Prostate gland (tissue), 2 donors: Measurements from ENCODE around the gene MAML2. TPM values are rescaled to one million over a fixed set of nuclear protein-coding genes. Genes with fewer than 3 reads are reported as not detected.

Experiments
- DNase-seq: peaks from one replicate; pipeline ENCODE4 v3.0.0-alpha.2; 2019; ENCODE audit warnings: low spot score
- H3K27ac ChIP-seq, 2 donors: fragments of 200-600 bp; sonication (generic); 2 replicates each; pipeline ENCODE4 v1.5.1; 2017 to 2019
- H3K27me3 ChIP-seq: fragments of 200-600 bp; sonication (generic); replicated peaks from 2 replicates; pipeline ENCODE4 v1.5.1; 2019; ENCODE audit not compliant: insufficient read depth
- H3K36me3 ChIP-seq, 2 donors: fragments of 200-600 bp; sonication (generic); 1 replicate in 1 of 2; 2 replicates in 1 of 2; pipeline versions ENCODE4 v1.5.1 to v1.8.1; 2017 to 2019
- H3K4me1 ChIP-seq: fragments of 200-600 bp; sonication (generic); replicated peaks from 2 replicates; pipeline ENCODE4 v1.5.1; 2019
- H3K4me3 ChIP-seq, 2 donors: fragments of 200-600 bp; sonication (generic); 2 replicates each; pipeline ENCODE4 v1.5.1; 2017 to 2019
- H3K9me3 ChIP-seq: fragments of 200-600 bp; sonication (generic); 2 replicates; pipeline ENCODE4 v1.5.1; 2017
- POLR2A ChIP-seq: fragments of 450-650 bp; IDR thresholded peaks from one replicate; pipeline ENCODE4 v1.6.1; 2016; ENCODE audit warnings: antibody characterized with exemption, mild to moderate bottlenecking
- POLR2AphosphoS5 ChIP-seq: sonication (generic); formaldehyde crosslinking; IDR thresholded peaks from one replicate; pipeline ENCODE4 v1.6.1; 2017; ENCODE audit warnings: antibody characterized with exemption
- WGBS: methylation state at CpG from one replicate; pipeline ENCODE4 v1.1.5; 2018; 5-methylcytosine and 5-hydroxymethylcytosine counted together
- intact Hi-C: fragments of 100-400 bp; cut with DNase I; formaldehyde crosslinking; loops from one replicate; pipeline ENCODE4 v1.14.2; 2022
- total RNA-seq, 2 donors: library from RNA; depleted of rRNA; stranded (reverse); fragments of >200 nt; gene quantifications; one replicate each; pipeline ENCODE4 v1.1.0, GENCODE V29; 2016
- TF ChIP-seq, protein P1 (sequence below), 4 experiments: fragments of 200-600 bp in 2 of 4; fragments of 450-650 bp in 2 of 4; sonication (generic) in 2 of 4; IDR thresholded peaks; 1 replicate in 3 of 4; 2 replicates in 1 of 4; pipeline ENCODE4 v1.5.1; 2016 to 2019; ENCODE audit warnings: antibody characterized with exemption in 4 of 4, mild to moderate bottlenecking in 2 of 4, moderate library complexity in 2 of 4

Gene MAML2
- total RNA-seq, 2 donors from 2014 or later, result 28.9 to 30.4 TPM

DNA sequence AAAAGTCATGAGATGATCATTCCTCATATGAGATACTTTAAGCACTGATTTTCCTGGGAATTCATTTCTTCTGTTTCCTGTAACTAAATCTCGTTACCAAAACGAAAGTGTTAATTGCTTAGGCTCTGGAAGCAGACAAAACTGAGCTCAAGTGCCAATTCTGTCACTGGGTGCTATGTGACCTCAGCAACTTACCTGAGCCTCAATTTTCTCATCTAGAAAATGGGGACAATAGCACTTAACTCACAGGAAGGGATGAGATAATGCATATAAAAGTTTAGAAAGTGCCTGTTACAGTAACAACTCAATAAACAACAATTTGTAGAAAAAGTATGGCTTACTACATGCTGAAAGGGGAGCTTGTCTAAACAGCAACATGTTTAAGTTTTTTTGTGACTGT, 248.8 kb downstream of the MAML2 start:
- no peak overlapping the region for H3K27ac ChIP-seq
- no peak overlapping the region for H3K4me3 ChIP-seq
- H3K4me1 ChIP-seq, result peaks cover 12% of the 10 kb centered on the region
- H3K27me3 ChIP-seq, result no peaks in the 10 kb centered on the region
- DNase-seq, result no peak
- no peaks in the 10 kb centered on the region for H3K36me3 ChIP-seq
- H3K9me3 ChIP-seq, result no peaks in the 10 kb centered on the region
- intact Hi-C loops, result no loop called here
- 70% methylated on average over 2 of the region's 2 CpGs for WGBS
- TF ChIP-seq, protein P1, sequence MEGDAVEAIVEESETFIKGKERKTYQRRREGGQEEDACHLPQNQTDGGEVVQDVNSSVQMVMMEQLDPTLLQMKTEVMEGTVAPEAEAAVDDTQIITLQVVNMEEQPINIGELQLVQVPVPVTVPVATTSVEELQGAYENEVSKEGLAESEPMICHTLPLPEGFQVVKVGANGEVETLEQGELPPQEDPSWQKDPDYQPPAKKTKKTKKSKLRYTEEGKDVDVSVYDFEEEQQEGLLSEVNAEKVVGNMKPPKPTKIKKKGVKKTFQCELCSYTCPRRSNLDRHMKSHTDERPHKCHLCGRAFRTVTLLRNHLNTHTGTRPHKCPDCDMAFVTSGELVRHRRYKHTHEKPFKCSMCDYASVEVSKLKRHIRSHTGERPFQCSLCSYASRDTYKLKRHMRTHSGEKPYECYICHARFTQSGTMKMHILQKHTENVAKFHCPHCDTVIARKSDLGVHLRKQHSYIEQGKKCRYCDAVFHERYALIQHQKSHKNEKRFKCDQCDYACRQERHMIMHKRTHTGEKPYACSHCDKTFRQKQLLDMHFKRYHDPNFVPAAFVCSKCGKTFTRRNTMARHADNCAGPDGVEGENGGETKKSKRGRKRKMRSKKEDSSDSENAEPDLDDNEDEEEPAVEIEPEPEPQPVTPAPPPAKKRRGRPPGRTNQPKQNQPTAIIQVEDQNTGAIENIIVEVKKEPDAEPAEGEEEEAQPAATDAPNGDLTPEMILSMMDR (IDR thresholded peaks at IDR 0.05), result no peak
- TF ChIP-seq POLR2AphosphoS5 (no peak), POLR2A (no peak)

GRCh38 chr11:96092511-96092910, 250.5 kb downstream of the MAML2 start:
- Histone ChIP-seq H3K4me3 (no peak overlapping the region), H3K27me3 (no peaks in the 10 kb centered on the region), H3K4me1 (peaks cover 8% of the 10 kb centered on the region), H3K9me3 (no peaks in the 10 kb centered on the region), H3K36me3 (no peaks in the 10 kb centered on the region), H3K27ac (no peak overlapping the region)
- intact Hi-C loops, result no loop called here
- TF ChIP-seq POLR2A (no peak), POLR2AphosphoS5 (no peak)
- TF ChIP-seq, protein P1 (IDR thresholded peaks at IDR 0.05), result no peak
- DNase-seq, result no peak
- WGBS, result 97% methylated on average over 8 of the region's 8 CpGs

DNA sequence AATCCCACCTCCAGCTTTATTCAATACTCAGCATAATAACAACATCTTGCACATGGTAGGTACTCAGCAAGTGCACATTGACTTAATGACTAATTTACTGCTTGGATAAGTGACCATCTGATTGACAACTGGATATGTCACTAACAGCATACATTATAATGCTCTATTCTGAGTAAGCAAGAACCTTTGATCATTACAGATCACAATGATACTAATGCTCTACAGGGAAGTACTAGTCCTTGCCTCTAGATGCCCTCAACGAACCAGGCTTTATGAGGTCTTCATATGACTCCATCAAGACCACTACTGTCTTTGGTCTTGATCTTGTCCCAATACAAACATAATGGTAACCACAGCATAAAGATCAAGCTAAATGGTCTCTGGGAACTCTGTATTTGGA, 251.5 kb downstream of the MAML2 start:
- no peak overlapping the region for H3K27ac ChIP-seq
- no peaks in the 10 kb centered on the region for H3K27me3 ChIP-seq
- DNase-seq, result no peak
- no peaks in the 10 kb centered on the region for H3K36me3 ChIP-seq
- no peak overlapping the region for H3K4me3 ChIP-seq
- no peak for TF ChIP-seq POLR2AphosphoS5
- TF ChIP-seq, protein P1 (IDR thresholded peaks at IDR 0.05), result no peak
- TF ChIP-seq POLR2A, result no peak
- H3K4me1 ChIP-seq, result peaks cover 4% of the 10 kb centered on the region
- H3K9me3 ChIP-seq, result no peaks in the 10 kb centered on the region
- 69% methylated on average over 1 of the region's 1 CpG for WGBS
- intact Hi-C loops, result no loop called here

- 66% methylated on average over 5 of the region's 5 CpGs for WGBS
- TF ChIP-seq, protein P1 (IDR thresholded peaks at IDR 0.05), result no peak
- TF ChIP-seq POLR2A (no peak), POLR2AphosphoS5 (no peak)
- peaks cover 3% of the 10 kb centered on the region for H3K4me1 ChIP-seq
- H3K27ac ChIP-seq, result no peak overlapping the region
- no peaks in the 10 kb centered on the region for H3K27me3 ChIP-seq
- no peaks in the 10 kb centered on the region for H3K36me3 ChIP-seq
- no peak for DNase-seq
- H3K9me3 ChIP-seq, result no peaks in the 10 kb centered on the region
- intact Hi-C loops, result no loop called here
- H3K4me3 ChIP-seq, result no peak overlapping the region
Observed at GRCh38 chr11:96090711-96091110, 252.3 kb downstream of the MAML2 start.

GRCh38 chr11:96088914-96089313, 254.1 kb downstream of the MAML2 start:
- intact Hi-C loops, result no loop called here
- no peak for DNase-seq
- Histone ChIP-seq H3K27me3 (no peaks in the 10 kb centered on the region), H3K4me1 (no peaks in the 10 kb centered on the region), H3K36me3 (no peaks in the 10 kb centered on the region), H3K4me3 (no peak overlapping the region), H3K9me3 (no peaks in the 10 kb centered on the region), H3K27ac (no peak overlapping the region)
- TF ChIP-seq, protein P1 (IDR thresholded peaks at IDR 0.05), result no peak
- TF ChIP-seq POLR2A (no peak), POLR2AphosphoS5 (no peak)
- 43% methylated on average over 3 of the region's 3 CpGs for WGBS
